IMR-90 (cell line): Measurements from ENCODE around the gene PHPT1. TPM values are rescaled to one million over a fixed set of nuclear protein-coding genes. Genes with fewer than 3 reads are reported as not detected.
A peak's percentile ranks its signal among the peaks of the same experiment; 100 is the strongest.

ENCODE experiments used
- ATAC-seq: fragments of 200-7000 bp; cut with Tn5 transposase; 2 replicates; pipeline ENCODE4 v1.9.1; 2020; ENCODE audit warnings: low read depth, mild to moderate bottlenecking, moderate library complexity
- BruUV-seq: library from RNA; stranded (reverse); fragments of 400-500 nt; replicated peaks from 2 replicates; lab custom pipeline; 2021; lab: Mats Ljungman, UMichigan
- CTCF ChIA-PET: fragments of 300-600 bp; formaldehyde crosslinking; extraction: SDS; loops from one replicate; lab custom pipeline; 2021; ENCODE audit warnings: antibody characterized with exemption; lab: Yijun Ruan, JAX
- POLR2A ChIA-PET: fragments of 300-600 bp; sonication (Branson Sonifier 250); formaldehyde crosslinking; loops from one replicate; lab custom pipeline; 2022; ENCODE audit warnings: antibody characterized with exemption; ENCODE audit not compliant: unreplicated experiment; lab: Charles Lee
- DNase-seq: peaks from one replicate; pipeline ENCODE4 v3.0.0; 2013
- H2AFZ ChIP-seq: replicated peaks from 2 replicates; pipeline ENCODE3; 2013; ENCODE audit warnings: low read length, mild to moderate bottlenecking; ENCODE audit not compliant: poor library complexity
- H2AK5ac ChIP-seq: 2 replicates; pipeline ENCODE4 v1.6.1; 2013; ENCODE audit warnings: low read depth, low read length, inconsistent platforms
- H2AK9ac ChIP-seq: replicated peaks from 2 replicates; pipeline ENCODE3; 2013; ENCODE audit warnings: mild to moderate bottlenecking, low read depth, low read length, moderate library complexity; ENCODE audit not compliant: poor library complexity
- H2BK120ac ChIP-seq: 2 replicates; pipeline ENCODE4 v1.6.1; 2013; ENCODE audit warnings: low read depth, low read length, inconsistent platforms
- H2BK15ac ChIP-seq: 3 replicates; pipeline ENCODE4 v1.6.1; 2013; ENCODE audit warnings: low read depth, low read length, inconsistent platforms
- H2BK20ac ChIP-seq: 2 replicates; pipeline ENCODE4 v1.6.1; 2013; ENCODE audit warnings: low read depth, mild to moderate bottlenecking, inconsistent platforms, low read length, moderate library complexity
- H2BK5ac ChIP-seq: 2 replicates; pipeline ENCODE4 v1.6.1; 2013; ENCODE audit warnings: mild to moderate bottlenecking, low read depth, low read length, inconsistent platforms; ENCODE audit not compliant: poor library complexity, severe bottlenecking
- H3K14ac ChIP-seq: replicated peaks from 2 replicates; pipeline ENCODE4 v1.6.1; 2013; ENCODE audit warnings: low read depth, low read length, inconsistent platforms
- H3K18ac ChIP-seq: 2 replicates; pipeline ENCODE4 v1.6.1; 2013; ENCODE audit warnings: low read depth, low read length, control low read depth
- H3K23ac ChIP-seq: 2 replicates; pipeline ENCODE4 v1.6.1; 2013; ENCODE audit warnings: low read depth, low read length, inconsistent platforms
- H3K27ac ChIP-seq: 2 replicates; pipeline ENCODE4 v1.5.1; 2013; ENCODE audit warnings: mild to moderate bottlenecking, control low read depth, low read length; ENCODE audit not compliant: insufficient read depth
- H3K27me3 ChIP-seq: 2 replicates; pipeline ENCODE4 v1.6.1; 2013; ENCODE audit warnings: low read length; ENCODE audit not compliant: control insufficient read depth, insufficient read depth
- H3K36me3 ChIP-seq: 2 replicates; pipeline ENCODE4 v1.6.1; 2013; ENCODE audit warnings: low read length, mixed read lengths; ENCODE audit not compliant: control insufficient read depth, insufficient read depth
- H3K4ac ChIP-seq: 2 replicates; pipeline ENCODE4 v1.6.1; 2013; ENCODE audit warnings: low read depth, low read length, inconsistent platforms
- H3K4me1 ChIP-seq: 2 replicates; pipeline ENCODE4 v1.6.1; 2013; ENCODE audit warnings: low read length, mixed read lengths; ENCODE audit not compliant: control insufficient read depth, insufficient read depth
- H3K4me2 ChIP-seq: 2 replicates; pipeline ENCODE4 v1.6.1; 2013; ENCODE audit warnings: low read depth, mild to moderate bottlenecking, control low read depth, low read length, moderate library complexity
- H3K4me3 ChIP-seq: 2 replicates; pipeline ENCODE4 v1.5.1; 2013; ENCODE audit warnings: low read depth, mild to moderate bottlenecking, control low read depth, low read length, moderate library complexity; ENCODE audit not compliant: insufficient read depth
- H3K56ac ChIP-seq: 2 replicates; pipeline ENCODE4 v1.6.1; 2013; ENCODE audit warnings: low read length, inconsistent platforms; ENCODE audit not compliant: insufficient read depth; ENCODE audit errors: extremely low read depth
- H3K79me1 ChIP-seq, 2 experiments: 2 replicates each; pipeline ENCODE4 v1.6.1; 2013; ENCODE audit warnings: low read length in 2 of 2, inconsistent platforms in 1 of 2, low read depth in 1 of 2
- H3K9ac ChIP-seq: 2 replicates; pipeline ENCODE4 v1.6.1; 2013; ENCODE audit warnings: low read depth, low read length, control low read depth
- H3K9me1 ChIP-seq: 2 replicates; pipeline ENCODE4 v1.6.1; 2013; ENCODE audit warnings: low read length, inconsistent platforms; ENCODE audit not compliant: insufficient read depth
- H3K9me3 ChIP-seq: 2 replicates; pipeline ENCODE4 v1.6.1; 2013; ENCODE audit warnings: low read length; ENCODE audit not compliant: control insufficient read depth, insufficient read depth
- H4K20me1 ChIP-seq: 2 replicates; pipeline ENCODE4 v1.6.1; 2013; ENCODE audit warnings: low read length, inconsistent platforms; ENCODE audit not compliant: insufficient read depth
- H4K5ac ChIP-seq: 2 replicates; pipeline ENCODE4 v1.6.1; 2013; ENCODE audit warnings: mild to moderate bottlenecking, low read depth, low read length, control low read depth
- H4K8ac ChIP-seq, 2 experiments: 2 replicates each; pipeline ENCODE4 v1.6.1; 2013; ENCODE audit warnings: low read depth in 2 of 2, low read length in 2 of 2, control low read depth in 1 of 2, inconsistent platforms in 1 of 2
- H4K91ac ChIP-seq: 2 replicates; pipeline ENCODE4 v1.6.1; 2013; ENCODE audit warnings: low read depth, low read length, inconsistent platforms; ENCODE audit not compliant: insufficient read depth
- BHLHE40 ChIP-seq: fragments of 150-350 bp; IDR thresholded peaks from 2 replicates; pipeline ENCODE4 v1.6.1; 2016; ENCODE audit warnings: mild to moderate bottlenecking, low read depth, low read length
- CEBPB ChIP-seq: IDR thresholded peaks from 2 replicates; pipeline ENCODE4 v1.6.1; 2012; ENCODE audit warnings: low read depth, low read length, improper control_type of control experiment
- MAZ ChIP-seq: IDR thresholded peaks from 2 replicates; pipeline ENCODE4 v1.6.1; 2012; ENCODE audit warnings: low read depth, mild to moderate bottlenecking, low read length, improper control_type of control experiment, moderate library complexity, borderline replicate concordance
- WGBS, 2 experiments: methylation state at CpG; one replicate each; pipeline versions ENCODE4 v1.1.5 to v1.1.7; 2013; ENCODE audit warnings: missing lambda C conversion rate in 2 of 2; ENCODE audit not compliant: insufficient read length in 1 of 2; ENCODE audit errors: extremely low coverage in 2 of 2; 5-methylcytosine and 5-hydroxymethylcytosine counted together
- dilution Hi-C: fragments of 300-500 bp; cut with HindIII; formaldehyde crosslinking; loops from one replicate; pipeline ENCODE4 v1.14.3; 2018; ENCODE audit warnings: low sequenced_read_pairs; ENCODE audit not compliant: unreplicated experiment
- in situ Hi-C: fragments of 300-500 bp; cut with MboI; formaldehyde crosslinking; loops from 3 replicates; pipeline ENCODE4 v1.14.3; 2019; ENCODE audit warnings: low sequenced_read_pairs, inconsistent platforms, mixed read lengths
- intact Hi-C: fragments of 100-400 bp; cut with micrococcal nuclease; formaldehyde crosslinking; loops from 2 replicates; pipeline ENCODE4 v1.10.0; 2022
- polyA plus RNA-seq, 3 experiments: library from polyadenylated mRNA; depleted of rRNA; stranded (reverse); fragments of >200 nt; gene quantifications; 2 replicates each; pipeline ENCODE4 v1.2.3, GENCODE V29; 2012; ENCODE audit warnings: low replicate concordance in 1 of 3
- total RNA-seq: library from RNA; depleted of rRNA; stranded (reverse); fragments of >200 nt; gene quantifications from 2 replicates; pipeline ENCODE4 v1.2.3, GENCODE V29; 2012

The PHPT1 gene
- total and polyA plus RNA-seq, 2 of the 4 experiments (the other 2 are of a cell fraction): 79.8 to 214 TPM

DNA sequence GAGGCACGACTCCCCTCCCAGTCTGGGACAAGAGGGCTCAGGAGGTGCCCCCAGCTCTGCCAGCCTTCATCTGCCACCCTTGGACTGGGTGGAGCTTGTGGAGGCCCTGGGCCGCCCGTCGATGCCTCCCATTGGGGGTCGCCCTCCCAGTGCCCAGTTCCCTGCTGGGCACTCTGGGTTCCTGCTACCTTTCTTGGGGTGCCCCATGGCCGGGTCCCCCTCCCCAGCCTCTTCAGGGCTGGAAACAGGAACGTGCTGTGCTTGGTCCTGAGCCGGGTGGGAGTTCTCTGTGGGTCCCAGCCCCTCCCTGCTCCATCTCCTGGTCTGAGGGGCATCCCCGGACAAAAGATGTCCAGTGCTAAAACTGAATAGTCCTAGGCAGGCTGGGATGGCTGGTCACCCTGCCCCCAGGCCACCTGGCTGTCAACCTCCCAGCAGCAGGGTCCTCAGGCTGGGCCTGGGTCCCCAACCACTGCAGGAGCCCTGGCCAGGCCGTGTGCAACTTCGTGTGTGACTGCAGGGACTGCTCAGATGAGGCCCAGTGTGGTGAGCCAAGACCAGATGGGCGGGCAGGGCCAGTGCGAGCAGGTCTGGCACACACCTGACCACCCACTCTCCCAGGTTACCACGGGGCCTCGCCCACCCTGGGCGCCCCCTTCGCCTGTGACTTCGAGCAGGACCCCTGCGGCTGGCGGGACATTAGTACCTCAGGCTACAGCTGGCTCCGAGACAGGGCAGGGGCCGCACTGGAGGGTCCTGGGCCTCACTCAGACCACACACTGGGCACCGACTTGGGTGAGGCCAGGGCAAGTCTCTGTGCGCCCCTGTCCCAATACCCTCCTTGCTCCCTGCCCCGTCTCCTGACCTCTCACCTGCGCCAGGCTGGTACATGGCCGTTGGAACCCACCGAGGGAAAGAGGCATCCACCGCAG is 3.7 kb downstream of the PHPT1 start:
- Histone ChIP-seq H3K4me3 (no peak overlapping the region), H2BK20ac (no peak overlapping the region), H3K23ac (no peak overlapping the region), H4K20me1 (peaks cover 12% of the 10 kb centered on the region), H3K36me3 (peaks cover 14% of the 10 kb centered on the region; the same call in 1 of the 2 replicates), H4K91ac (no peak overlapping the region), H2AK5ac (no peak overlapping the region), H4K5ac (no peak overlapping the region), H2AK9ac (peak overlapping the region; percentile 72), H3K79me1 (peaks cover 9 to 20% of the 10 kb centered on the region in 2 experiments; a peak in 2 of 4 replicates), H3K4me2 (no peak overlapping the region), H3K18ac (no peak overlapping the region), H2AFZ (no peak overlapping the region), H3K9ac (no peak overlapping the region), H3K27me3 (no peaks in the 10 kb centered on the region), H3K4me1 (peaks cover 7% of the 10 kb centered on the region), H3K14ac (no peak overlapping the region), H3K4ac (no peak overlapping the region), H2BK15ac (no peak overlapping the region), H3K27ac (no peak overlapping the region), H3K9me3 (no peaks in the 10 kb centered on the region), H2BK5ac (no peak overlapping the region), H3K56ac (no peak overlapping the region), H2BK120ac (no peak overlapping the region), H3K9me1 (no peaks in the 10 kb centered on the region), H4K8ac (no peak overlapping the region)
- ChIA-PET POLR2A (interaction anchor here (0.5 kb wide), 1 partner anchor 113 kb away, joined by 3 read pairs; no protein-coding TSS in a partner anchor), CTCF (no interaction called here)
- DNase-seq: no peak
- ATAC-seq: no peak
- intact Hi-C loops: no loop called here
- dilution Hi-C loops: no loop called here
- in situ Hi-C loops: no loop called here
- no TSS peak for BruUV-seq
- WGBS, 2 experiments: 92% methylated on average over 21 of the region's 29 CpGs; no CpG with 5 or more reads in 1 of the 2 experiments
- TF ChIP-seq CEBPB (no peak), MAZ (no peak), BHLHE40 (no peak)
